Measurements from ENCODE around the gene DRC7. TPM values are rescaled to one million over a fixed set of nuclear protein-coding genes. Genes with fewer than 3 reads are reported as not detected.

DRC7 gene
- total RNA-seq, 1 experiment from 2014 or later: not detected

GRCh38 chr16:57676553-57677085, 18.0 kb upstream of the DRC7 start:
- BruUV-seq (replicated peaks): no TSS peak
- TF ChIP-seq REST (IDR thresholded peaks at IDR 0.05; ENCODE audit: insufficient read depth in 1 of 2, low read depth in 2 of 2, low read length in 1 of 2) (no peak), TCF7L2 (IDR thresholded peaks at IDR 0.05; ENCODE audit: low read depth, low read length) (no peak), CTCF (IDR thresholded peaks at IDR 0.05) (no peak), POLR2AphosphoS5 (IDR thresholded peaks at IDR 0.05; ENCODE audit: low read depth, low read length) (no peak), SIN3A (IDR thresholded peaks at IDR 0.05; ENCODE audit: borderline replicate concordance, insufficient read depth, low read depth, low read length) (no peak)
- ATAC-seq (no peak), DNase-seq (ENCODE audit: low read depth, low spot score) (no peak)
- peaks cover 8% of the 10 kb centered on the region for H3K4me1 ChIP-seq (ENCODE audit: control insufficient read depth, insufficient read depth, low read length)
- ChIA-PET POLR2A (no interaction called here), CTCF (no interaction called here)
- no peaks in the 10 kb centered on the region for H3K9me3 ChIP-seq (ENCODE audit: control insufficient read depth, insufficient read depth, low read depth, low read length)
- H3K27me3 ChIP-seq (ENCODE audit: control insufficient read depth, insufficient read depth, low read length): no peaks in the 10 kb centered on the region
- H3K36me3 ChIP-seq (ENCODE audit: control insufficient read depth, insufficient read depth, low read length): no peaks in the 10 kb centered on the region
- no peak overlapping the region for H3K27ac ChIP-seq (ENCODE audit: low read length)
- no peak overlapping the region for H3K4me3 ChIP-seq (ENCODE audit: low read depth in 2 of 2, low read length in 2 of 2)
- in situ Hi-C loops (cut with HindIII; ENCODE audit: low pct_unique_long_range_greater_than_20kb, low sequenced_read_pairs) (no loop called here), intact Hi-C loops (cut with micrococcal nuclease; ENCODE audit: unreplicated experiment) (no loop called here)

GRCh38 chr16:57677622-57678369, 16.8 kb upstream of the DRC7 start:
- POLR2A ChIA-PET: no interaction called here
- peak; percentile 75 for ATAC-seq

More at GRCh38 chr16:57677622-57678369, 16.8 kb upstream of the DRC7 start:
- intact Hi-C loops (cut with micrococcal nuclease; ENCODE audit: unreplicated experiment): no loop called here
- no peak for DNase-seq (ENCODE audit: low read depth, low spot score)
- Histone ChIP-seq H3K9me3 (ENCODE audit: control insufficient read depth, insufficient read depth, low read depth, low read length) (no peaks in the 10 kb centered on the region), H3K4me1 (ENCODE audit: control insufficient read depth, insufficient read depth, low read length) (peaks cover 8% of the 10 kb centered on the region), H3K36me3 (ENCODE audit: control insufficient read depth, insufficient read depth, low read length) (no peaks in the 10 kb centered on the region), H3K27me3 (ENCODE audit: control insufficient read depth, insufficient read depth, low read length) (no peaks in the 10 kb centered on the region), H3K27ac (ENCODE audit: low read length) (no peak overlapping the region), H3K4me3 (ENCODE audit: low read depth in 2 of 2, low read length in 2 of 2) (no peak overlapping the region)
- in situ Hi-C loops (cut with HindIII; ENCODE audit: low pct_unique_long_range_greater_than_20kb, low sequenced_read_pairs): no loop called here
- no peak for TF ChIP-seq POLR2AphosphoS5 (IDR thresholded peaks at IDR 0.05; ENCODE audit: low read depth, low read length)
- no peak for TF ChIP-seq TCF7L2 (IDR thresholded peaks at IDR 0.05; ENCODE audit: low read depth, low read length)
- TF ChIP-seq CTCF (IDR thresholded peaks at IDR 0.05): no peak
- TF ChIP-seq SIN3A (IDR thresholded peaks at IDR 0.05; ENCODE audit: borderline replicate concordance, insufficient read depth, low read depth, low read length): no peak
- TF ChIP-seq REST (IDR thresholded peaks at IDR 0.05; ENCODE audit: insufficient read depth in 1 of 2, low read depth in 2 of 2, low read length in 1 of 2): no peak
- CTCF ChIA-PET: no interaction called here
- BruUV-seq (replicated peaks): no TSS peak
